Measurements from ENCODE around the gene EDARADD.
"Not testable (repeated sequence)": the region's sequence is repeated elsewhere in the genome, so short reads cannot be mapped to it uniquely, and the experiment has no call there.

Gene EDARADD

GRCh38 chr1:236489710-236490377, 95.8 kb downstream of the EDARADD start:
- peak; percentile 76 for DNase-seq (ENCODE audit: low spot score)

GRCh38 chr1:236491469-236492136, 97.5 kb downstream of the EDARADD start:
- DNase-seq (ENCODE audit: low spot score): no peak

GRCh38 chr1:236492378-236492777, 98.3 kb downstream of the EDARADD start:
- no peak for DNase-seq (ENCODE audit: low spot score)

- DNase-seq (ENCODE audit: low spot score): no peak
These were observed 100.0 kb downstream of the EDARADD start for GRCh38 chr1:236494082-236494481.

- DNase-seq (ENCODE audit: low spot score): no peak
These were observed 100.7 kb downstream of the EDARADD start for GRCh38 chr1:236494586-236495466.

- no peak for DNase-seq (ENCODE audit: low spot score)
These were observed 101.5 kb downstream of the EDARADD start for GRCh38 chr1:236495467-236496112.

GRCh38 chr1:236497908-236498307, 103.8 kb downstream of the EDARADD start:
- DNase-seq (ENCODE audit: low spot score): no peak

GRCh38 chr1:236501093-236501492, 107.0 kb downstream of the EDARADD start:
- DNase-seq (ENCODE audit: low spot score): no peak

GRCh38 chr1:236502579-236502971, 108.5 kb downstream of the EDARADD start:
- DNase-seq (ENCODE audit: low spot score): no peak

GRCh38 chr1:236502972-236503639, 109.0 kb downstream of the EDARADD start:
- DNase-seq (ENCODE audit: low spot score): peak; percentile 77

- DNase-seq (ENCODE audit: low spot score): not testable (repeated sequence)
These were observed 110.3 kb downstream of the EDARADD start for GRCh38 chr1:236504338-236504737.

- DNase-seq (ENCODE audit: low spot score): peak; percentile 30
These were observed 113.1 kb downstream of the EDARADD start for GRCh38 chr1:236507022-236507700.

- no peak for DNase-seq (ENCODE audit: low spot score)
These were observed 114.5 kb downstream of the EDARADD start for GRCh38 chr1:236508593-236509027.

- no peak for DNase-seq (ENCODE audit: low spot score)
These were observed 115.1 kb downstream of the EDARADD start for GRCh38 chr1:236509203-236509602.

- DNase-seq (ENCODE audit: low spot score): no peak
These were observed 115.7 kb downstream of the EDARADD start for GRCh38 chr1:236509647-236510401.

GRCh38 chr1:236511735-236512418, 117.8 kb downstream of the EDARADD start:
- DNase-seq (ENCODE audit: low spot score): no peak

GRCh38 chr1:236514703-236515442, 120.8 kb downstream of the EDARADD start:
- no peak for DNase-seq (ENCODE audit: low spot score)

GRCh38 chr1:236515443-236515958, 121.4 kb downstream of the EDARADD start:
- DNase-seq (ENCODE audit: low spot score): no peak
